ENCODE measurements around the gene GRB2.

GRCh38 chr17:75288770-75289114, 116.7 kb downstream of the GRB2 start:
- TF ChIP-seq CTCF (IDR thresholded peaks at IDR 0.05) (no peak), POLR2AphosphoS5 (IDR thresholded peaks at IDR 0.05) (no peak), POLR2A (IDR thresholded peaks at IDR 0.05) (no peak), EP300 (IDR thresholded peaks at IDR 0.05) (no peak)
